A549 treated with AZD9567 at 1 μM for 4 hours (cell line): Measurements from ENCODE around the gene P4HTM. TPM values are rescaled to one million over a fixed set of nuclear protein-coding genes. Genes with fewer than 3 reads are reported as not detected.

ENCODE experiments used
- total RNA-seq: library from RNA; stranded (reverse); fragments of 200-300 nt; extraction: Qiagen RNA extraction; gene quantifications from 5 replicates; pipeline ENCODE4 v1.2.3, GENCODE V29; 2022; ENCODE audit not compliant: insufficient read depth

Gene P4HTM, protein sequence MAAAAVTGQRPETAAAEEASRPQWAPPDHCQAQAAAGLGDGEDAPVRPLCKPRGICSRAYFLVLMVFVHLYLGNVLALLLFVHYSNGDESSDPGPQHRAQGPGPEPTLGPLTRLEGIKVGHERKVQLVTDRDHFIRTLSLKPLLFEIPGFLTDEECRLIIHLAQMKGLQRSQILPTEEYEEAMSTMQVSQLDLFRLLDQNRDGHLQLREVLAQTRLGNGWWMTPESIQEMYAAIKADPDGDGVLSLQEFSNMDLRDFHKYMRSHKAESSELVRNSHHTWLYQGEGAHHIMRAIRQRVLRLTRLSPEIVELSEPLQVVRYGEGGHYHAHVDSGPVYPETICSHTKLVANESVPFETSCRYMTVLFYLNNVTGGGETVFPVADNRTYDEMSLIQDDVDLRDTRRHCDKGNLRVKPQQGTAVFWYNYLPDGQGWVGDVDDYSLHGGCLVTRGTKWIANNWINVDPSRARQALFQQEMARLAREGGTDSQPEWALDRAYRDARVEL
- total RNA-seq, result 17.1 to 20.0 TPM (median 18.3 TPM) in 5 replicates

DNA sequence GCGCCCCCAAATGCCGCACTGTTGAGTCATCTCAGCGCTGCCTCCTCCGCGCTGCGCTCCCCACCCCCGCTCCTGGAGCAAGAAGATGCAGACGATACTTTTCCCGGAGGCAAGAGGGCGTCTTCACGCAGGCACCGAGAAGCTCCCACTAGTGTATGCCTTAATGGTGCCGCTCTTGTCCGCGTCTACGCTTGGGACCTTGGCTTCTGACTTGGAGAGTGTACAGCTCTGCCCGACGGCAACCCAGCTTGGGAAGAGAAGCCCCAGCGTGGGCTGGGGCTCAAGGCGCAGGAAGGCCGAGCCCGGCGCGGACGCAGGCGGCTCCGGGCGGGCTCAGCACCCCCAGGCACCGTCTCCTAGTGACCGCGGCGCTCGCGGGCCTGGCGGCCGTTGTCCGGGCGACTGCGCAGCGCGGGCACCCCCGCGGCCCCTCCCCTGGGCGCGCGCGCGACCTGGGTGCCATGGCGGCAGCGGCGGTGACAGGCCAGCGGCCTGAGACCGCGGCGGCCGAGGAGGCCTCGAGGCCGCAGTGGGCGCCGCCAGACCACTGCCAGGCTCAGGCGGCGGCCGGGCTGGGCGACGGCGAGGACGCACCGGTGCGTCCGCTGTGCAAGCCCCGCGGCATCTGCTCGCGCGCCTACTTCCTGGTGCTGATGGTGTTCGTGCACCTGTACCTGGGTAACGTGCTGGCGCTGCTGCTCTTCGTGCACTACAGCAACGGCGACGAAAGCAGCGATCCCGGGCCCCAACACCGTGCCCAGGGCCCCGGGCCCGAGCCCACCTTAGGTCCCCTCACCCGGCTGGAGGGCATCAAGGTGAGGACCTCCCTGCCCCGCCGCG lies at the start of gene P4HTM:
Gene P4HTM, plus strand, starts transcription at position 446 of the 840 bp plus-strand sequence. Its CDS starts 16 bp downstream, at position 462.

GRCh38 chr3:49007068-49007770 lies 17.2 kb downstream of the P4HTM start, which contains the start of gene WDR6:
Gene WDR6 (plus strand): TSS chr3:49007391. CDS start chr3:49007432, 41 bp downstream.

GRCh38 chr3:49017971-49018706 lies 28.1 kb downstream of the P4HTM start, which contains the start of gene DALRD3:
Gene DALRD3 (minus strand): TSS chr3:49018580. CDS start chr3:49018564, 16 bp downstream.

GRCh38 chr3:49021813-49022687 lies 32.0 kb downstream of the P4HTM start, which contains the start of gene NDUFAF3:
Gene NDUFAF3 (plus strand): TSS chr3:49022121. CDS start chr3:49022145, 24 bp downstream.

DNA sequence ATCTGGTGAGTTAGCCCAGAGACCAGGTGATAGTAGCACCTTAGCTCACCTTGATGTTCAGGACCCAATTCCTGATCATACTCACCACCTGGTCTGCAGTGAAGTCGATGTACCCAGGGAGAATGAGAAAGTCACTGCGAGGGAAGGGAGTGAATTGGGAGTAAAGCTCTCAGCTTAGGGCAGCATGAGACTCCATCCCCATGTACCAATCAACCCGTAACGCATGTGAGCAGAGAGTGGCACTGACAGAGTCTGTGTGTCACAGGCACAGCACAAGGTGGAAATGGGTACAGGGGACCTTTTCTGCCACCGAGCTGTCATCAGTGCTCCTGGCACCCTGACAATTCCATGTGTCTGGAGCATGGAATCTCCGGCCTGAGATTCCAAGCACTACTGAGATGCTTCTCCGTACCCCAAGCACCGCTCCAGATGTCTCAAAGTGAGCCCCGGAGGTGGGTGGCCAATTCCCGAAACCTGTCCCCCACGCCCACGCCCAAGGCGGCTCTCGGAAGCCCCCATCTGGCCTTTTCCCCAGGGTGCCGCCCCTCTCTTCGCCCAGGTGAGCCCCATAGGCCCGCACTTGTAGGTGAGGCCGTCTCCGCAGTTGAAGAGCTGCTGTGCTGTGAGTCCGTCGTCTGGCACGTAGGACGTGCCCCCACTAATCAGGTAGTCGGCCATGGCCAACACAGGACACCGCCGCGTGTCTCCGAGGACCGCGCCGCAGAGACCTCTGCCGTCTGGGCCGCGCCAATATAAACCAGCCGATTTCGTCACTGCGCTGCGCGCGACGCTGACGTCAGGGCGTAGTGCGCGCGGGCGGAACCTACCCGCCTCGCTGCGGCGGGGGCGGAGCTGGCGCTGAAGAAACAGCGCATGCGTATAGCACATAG lies 38.9 kb downstream of the P4HTM start, which contains the start of gene IMPDH2:
Gene IMPDH2, minus strand, starts transcription at position 726 of the 890 bp plus-strand sequence. Its CDS starts 48 bp downstream, at position 678.

Other genes starting within 250 kb of the P4HTM start
- 15.5 to 19.1 TPM (median 18.8 TPM) in 5 replicates for gene PRKAR2A, start 142.4 kb upstream of the P4HTM start, total RNA-seq
- 5.8 to 10.4 TPM (median 9.5 TPM) in 5 replicates for gene SLC25A20, start 91.4 kb upstream of the P4HTM start, total RNA-seq
- 51.8 to 67.0 TPM (median 55.1 TPM) in 5 replicates for gene ARIH2, start 71.4 kb upstream of the P4HTM start, total RNA-seq
- 62.9 to 82.1 TPM (median 77.8 TPM) in 5 replicates for gene WDR6, start 17.1 kb downstream of the P4HTM start, total RNA-seq
- 19.8 to 26.3 TPM (median 26.0 TPM) in 5 replicates for gene DALRD3, start 28.3 kb downstream of the P4HTM start, total RNA-seq
- 64.2 to 93.5 TPM (median 87.1 TPM) in 5 replicates for gene NDUFAF3, start 31.9 kb downstream of the P4HTM start, total RNA-seq
- gene IMPDH2, start 39.2 kb downstream of the P4HTM start, total RNA-seq, result 128 to 175 TPM (median 165 TPM) in 5 replicates
- 35.3 to 40.4 TPM (median 38.3 TPM) in 5 replicates for gene QRICH1, start 103.8 kb downstream of the P4HTM start, total RNA-seq
- gene QARS1, start 114.5 kb downstream of the P4HTM start, total RNA-seq, result 138 to 189 TPM (median 143 TPM) in 5 replicates
- 23.0 to 26.1 TPM (median 24.1 TPM) in 5 replicates for gene USP19, start 130.6 kb downstream of the P4HTM start, total RNA-seq
- gene LAMB2, start 142.8 kb downstream of the P4HTM start, total RNA-seq, result 98.2 to 133 TPM (median 104 TPM) in 5 replicates
- gene CCDC71, start 176.1 kb downstream of the P4HTM start, total RNA-seq, result 13.6 to 16.8 TPM (median 15.9 TPM) in 5 replicates
- gene KLHDC8B, start 181.4 kb downstream of the P4HTM start, total RNA-seq, result 4.2 to 7.4 TPM (median 4.6 TPM) in 5 replicates